22Rv1 (cell line): ENCODE results near the gene CARD9.

Source experiments
- H3K27ac ChIP-seq: fragments of 450-650 bp; 2 replicates; pipeline ENCODE4 v1.5.1; 2017
- ZFX ChIP-seq: fragments of 450-650 bp; IDR thresholded peaks from 2 replicates; pipeline ENCODE4 v1.6.1; 2017; ENCODE audit warnings: antibody characterized with exemption, borderline replicate concordance
- TF ChIP-seq, protein P1 (sequence below): fragments of 450-650 bp; IDR thresholded peaks from 2 replicates; pipeline ENCODE4 v1.5.1; 2017; ENCODE audit warnings: mild to moderate bottlenecking

The CARD9 gene

DNA sequence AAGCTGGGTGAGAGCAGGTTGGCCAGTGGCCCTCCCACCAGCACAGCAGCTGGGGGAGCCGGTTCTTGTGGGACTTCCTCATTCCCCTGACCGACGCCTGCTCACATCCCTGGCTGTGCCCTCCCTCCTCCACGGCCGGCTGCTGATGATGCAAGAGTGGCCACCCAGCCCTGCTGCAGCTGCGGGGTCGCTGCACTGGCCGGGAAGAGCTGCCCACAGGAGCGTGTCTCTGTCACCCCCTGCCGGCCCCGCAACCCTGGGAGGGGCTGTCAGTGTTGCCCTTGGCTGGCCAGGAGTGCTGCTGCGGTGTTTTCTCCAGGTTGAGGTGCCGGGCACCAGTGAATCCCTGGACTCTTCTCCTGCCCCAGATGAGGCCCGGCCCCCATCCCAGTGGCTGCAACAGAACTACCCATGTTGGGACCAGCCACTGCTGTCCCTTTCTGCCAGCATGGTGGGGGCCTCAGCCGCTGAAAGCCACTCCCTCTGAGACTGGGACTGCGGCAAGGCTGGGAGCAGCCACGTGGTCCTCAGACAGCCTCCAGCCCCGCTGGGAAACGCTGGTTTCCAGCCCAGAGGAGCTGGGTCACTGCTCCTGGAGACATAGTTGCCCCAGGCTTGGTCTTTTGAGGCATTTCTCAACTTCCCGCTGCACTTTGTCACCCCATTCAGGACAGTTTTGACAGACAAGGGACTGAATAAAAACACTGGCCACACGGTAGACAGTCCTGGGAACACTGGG lies 739 bp downstream of the CARD9 start:
- H3K27ac ChIP-seq, result no peak overlapping the region
- no peak for TF ChIP-seq ZFX
- TF ChIP-seq, protein P1, sequence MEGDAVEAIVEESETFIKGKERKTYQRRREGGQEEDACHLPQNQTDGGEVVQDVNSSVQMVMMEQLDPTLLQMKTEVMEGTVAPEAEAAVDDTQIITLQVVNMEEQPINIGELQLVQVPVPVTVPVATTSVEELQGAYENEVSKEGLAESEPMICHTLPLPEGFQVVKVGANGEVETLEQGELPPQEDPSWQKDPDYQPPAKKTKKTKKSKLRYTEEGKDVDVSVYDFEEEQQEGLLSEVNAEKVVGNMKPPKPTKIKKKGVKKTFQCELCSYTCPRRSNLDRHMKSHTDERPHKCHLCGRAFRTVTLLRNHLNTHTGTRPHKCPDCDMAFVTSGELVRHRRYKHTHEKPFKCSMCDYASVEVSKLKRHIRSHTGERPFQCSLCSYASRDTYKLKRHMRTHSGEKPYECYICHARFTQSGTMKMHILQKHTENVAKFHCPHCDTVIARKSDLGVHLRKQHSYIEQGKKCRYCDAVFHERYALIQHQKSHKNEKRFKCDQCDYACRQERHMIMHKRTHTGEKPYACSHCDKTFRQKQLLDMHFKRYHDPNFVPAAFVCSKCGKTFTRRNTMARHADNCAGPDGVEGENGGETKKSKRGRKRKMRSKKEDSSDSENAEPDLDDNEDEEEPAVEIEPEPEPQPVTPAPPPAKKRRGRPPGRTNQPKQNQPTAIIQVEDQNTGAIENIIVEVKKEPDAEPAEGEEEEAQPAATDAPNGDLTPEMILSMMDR, result no peak

DNA sequence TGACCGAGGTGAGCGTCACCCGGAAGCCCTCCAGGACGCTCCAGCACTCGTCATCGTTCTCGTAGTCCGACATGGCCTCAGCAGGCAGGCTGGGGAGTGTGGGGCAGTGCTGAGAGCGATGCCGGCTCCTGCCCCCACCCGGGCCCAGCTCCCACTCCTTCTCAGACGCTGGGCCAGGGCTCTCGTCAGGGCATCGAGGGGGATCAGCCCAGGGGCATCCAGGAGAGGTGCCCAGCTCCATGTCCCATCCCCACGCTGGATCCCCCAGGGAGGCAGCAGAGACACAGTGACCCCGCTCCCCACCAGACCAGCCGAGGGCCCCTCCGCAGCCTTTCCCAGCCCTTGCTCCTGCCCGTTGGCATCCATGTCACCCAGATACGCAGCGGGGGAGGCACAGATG lies 1.5 kb downstream of the CARD9 start:
- H3K27ac ChIP-seq, result no peak overlapping the region

DNA sequence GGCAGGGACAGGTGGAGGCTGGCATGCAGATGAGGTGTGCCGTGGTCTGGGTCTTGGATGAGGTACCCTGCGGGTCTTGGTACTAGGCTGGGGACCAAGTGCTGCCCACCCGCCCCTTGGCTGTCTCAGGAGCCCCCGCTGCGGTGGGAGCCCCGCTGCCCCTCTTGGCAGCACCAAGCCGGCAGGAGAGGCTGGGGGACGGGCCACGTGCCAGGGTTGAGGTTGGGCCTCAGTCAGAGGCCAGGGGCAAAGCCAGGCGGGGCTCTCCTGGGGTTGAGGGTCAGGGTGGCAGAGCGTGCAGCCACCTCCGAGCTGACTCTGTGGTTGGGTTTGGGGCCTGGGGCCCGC lies 2.0 kb downstream of the CARD9 start:
- TF ChIP-seq ZFX, result no peak
- TF ChIP-seq, protein P1, result no peak
- no peak overlapping the region for H3K27ac ChIP-seq

More for the DNA sequence above, 1.5 kb downstream of the CARD9 start:
- TF ChIP-seq, protein P1, result no peak

DNA sequence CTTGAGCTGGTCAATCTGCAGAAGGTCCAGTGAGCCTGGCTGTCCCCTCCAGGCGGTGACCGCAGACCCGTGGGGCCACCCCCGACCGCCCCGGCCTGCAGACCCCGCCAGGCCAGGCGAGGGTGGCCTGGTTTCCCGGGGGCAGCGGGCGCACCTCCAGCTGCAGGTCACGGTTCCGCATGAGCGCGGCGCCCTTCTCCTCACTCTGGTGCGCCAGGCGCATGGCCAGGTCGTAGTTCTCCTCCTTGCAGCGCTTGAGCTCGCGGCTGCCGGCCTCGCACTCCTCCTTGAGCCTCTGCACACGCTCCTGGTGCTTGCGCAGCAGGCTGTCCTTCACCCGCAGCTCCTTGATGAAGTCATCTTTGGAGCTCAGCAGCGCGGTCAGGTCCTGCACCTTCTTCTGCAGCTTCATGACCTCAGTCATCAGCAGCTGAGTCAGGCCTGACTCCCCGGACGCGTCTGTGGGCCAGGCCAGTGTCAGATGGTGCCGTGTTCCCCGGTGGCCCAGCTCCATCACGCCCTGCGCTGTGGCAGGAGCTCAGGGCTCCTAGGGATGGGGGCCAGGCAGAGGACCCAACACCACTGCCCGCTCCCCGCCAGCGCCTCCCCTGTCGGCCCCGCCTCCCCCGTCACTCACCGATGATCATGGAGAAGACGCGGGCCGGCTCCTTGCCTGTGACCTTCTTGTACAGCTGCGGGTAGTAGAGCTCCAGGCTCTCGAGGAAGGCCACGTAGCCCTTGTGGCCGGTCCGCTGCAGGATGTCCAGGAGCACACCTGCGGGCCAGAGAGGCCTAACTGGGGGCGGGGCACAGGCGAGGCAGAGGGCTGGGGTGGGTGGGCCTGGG lies 2.6 kb downstream of the CARD9 start:
- TF ChIP-seq, protein P1, result no peak
- no peak overlapping the region for H3K27ac ChIP-seq

DNA sequence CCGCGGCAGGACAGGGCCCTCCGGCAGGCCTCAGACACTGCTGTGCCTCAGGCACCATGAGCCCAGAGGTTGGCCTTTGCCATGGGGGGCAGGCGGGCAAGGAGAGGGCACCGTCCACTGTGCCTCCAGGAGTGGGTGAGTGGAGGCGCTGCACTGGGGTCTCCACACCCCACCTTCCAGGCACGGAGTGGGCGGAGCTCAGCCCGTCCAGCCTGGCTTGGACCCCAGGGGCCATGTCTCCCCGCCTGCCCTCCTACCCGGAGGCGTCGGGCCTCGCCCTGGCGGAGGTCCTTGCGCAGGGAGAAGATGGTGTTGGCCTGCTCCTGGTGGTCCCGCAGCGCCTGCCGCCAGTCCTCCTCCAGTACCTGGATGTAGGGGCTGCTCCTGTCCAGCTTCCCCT lies 3.4 kb downstream of the CARD9 start:
- TF ChIP-seq ZFX, result no peak
- TF ChIP-seq, protein P1, result no peak
- no peak overlapping the region for H3K27ac ChIP-seq

DNA sequence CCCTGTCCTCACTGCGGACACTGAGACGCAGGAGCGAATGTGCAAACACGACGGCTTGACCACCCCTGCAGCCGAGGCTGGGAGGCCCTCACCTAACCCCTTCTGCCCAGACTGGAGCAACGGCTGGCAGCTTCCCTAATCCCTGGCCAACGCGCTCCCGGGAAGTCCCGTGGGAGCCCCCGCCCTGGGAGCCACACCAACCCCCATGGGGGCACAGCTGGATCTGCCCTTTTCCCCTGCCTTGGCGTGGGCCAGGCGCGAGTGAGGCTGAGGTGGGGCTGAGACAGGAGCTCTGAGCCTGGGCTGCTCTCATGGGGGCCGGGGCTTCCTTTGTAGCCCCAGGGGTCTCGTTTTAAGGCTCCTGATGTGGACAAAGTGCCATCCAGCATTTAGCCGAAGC lies 5.3 kb downstream of the CARD9 start:
- TF ChIP-seq ZFX, result no peak
- TF ChIP-seq, protein P1, result no peak
- H3K27ac ChIP-seq, result no peak overlapping the region
